Measurements from ENCODE around the gene AHCTF1. TPM values are rescaled to one million over a fixed set of nuclear protein-coding genes. Genes with fewer than 3 reads are reported as not detected.

Gene AHCTF1
- total and polyA plus RNA-seq, 9 of the 15 experiments (the other 6 are each of a cell fraction or from before 2014, with no cell fraction given) = 9.4 to 102 (median 47.6) TPM

GRCh38 chr1:246893191-246893939 is 38.4 kb downstream of the AHCTF1 start:
- in situ Hi-C loops (cut with MboI) = no loop called here
- CTCF ChIA-PET (ENCODE audit: low intra/inter-chr PET ratio) = no interaction called here
- H4K20me1 ChIP-seq (replicated peaks; ENCODE audit: control insufficient read depth, insufficient read depth, low read length) = no peaks in the 10 kb centered on the region
- no peak overlapping the region for H3K4me3 ChIP-seq
- ATAC-seq = no peak
- intact Hi-C loops (cut with micrococcal nuclease) = no loop called here
- H3K36me3 ChIP-seq (ENCODE audit: control insufficient read depth, insufficient read depth, low read length) = peaks cover 97% of the 10 kb centered on the region
- H3K9me3 ChIP-seq (replicated peaks; ENCODE audit: control insufficient read depth, insufficient read depth, low read depth, low read length) = no peaks in the 10 kb centered on the region
- H3K9me1 ChIP-seq (ENCODE audit: control insufficient read depth, insufficient read depth, low read length) = no peaks in the 10 kb centered on the region
- peaks cover 5% of the 10 kb centered on the region; the same call in 2 of the 3 replicates for H3K79me2 ChIP-seq (ENCODE audit: control insufficient read depth, insufficient read depth, low read length)
- DNase-seq (ENCODE audit: extremely low read depth in 1 of 4, low spot score in 3 of 4) = no peak
- H3K4me2 ChIP-seq (ENCODE audit: insufficient read depth, low read length) = no peak overlapping the region
- H2AFZ ChIP-seq (ENCODE audit: low read depth, low read length) = no peak overlapping the region
- no peak overlapping the region for H3K9ac ChIP-seq (ENCODE audit: insufficient read depth in 1 of 2, low read depth in 2 of 2, low read length in 2 of 2)
- WGBS (ENCODE audit: insufficient coverage, low coverage, missing lambda C conversion rate) = 92% methylated on average over 5 of the region's 5 CpGs
- H3K27ac ChIP-seq (ENCODE audit: extremely low read depth, low read depth, low read length) = no peak overlapping the region
- no peak for TF ChIP-seq HBP1 (CRISPR knock-in tag; IDR thresholded peaks at IDR 0.05)
- no peak for TF ChIP-seq ZNF133 (CRISPR knock-in tag; IDR thresholded peaks at IDR 0.05)
- no peak for TF ChIP-seq YY1 (IDR thresholded peaks at IDR 0.05; ENCODE audit: borderline replicate concordance in 1 of 3, control insufficient read depth in 1 of 3, extremely low read depth in 1 of 3, insufficient read depth in 3 of 3, insufficient read length in 1 of 3, insufficient replicate concordance in 2 of 3, low read depth in 1 of 3, low read length in 2 of 3)
- TF ChIP-seq CEBPB (tag; IDR thresholded peaks at IDR 0.05) = no peak
- TF ChIP-seq THRAP3 (IDR thresholded peaks at IDR 0.05; ENCODE audit: borderline replicate concordance) = no peak
- no peak for TF ChIP-seq RBM22 (IDR thresholded peaks at IDR 0.05; ENCODE audit: low read depth, low read length, poor library complexity, severe bottlenecking)
- TF ChIP-seq PHB2 (IDR thresholded peaks at IDR 0.05; ENCODE audit: low read depth) = no peak
- no peak for TF ChIP-seq CSDE1 (IDR thresholded peaks at IDR 0.05)
- no peak for TF ChIP-seq MNT (conservative IDR thresholded peaks at IDR 0.05)
- no peak for TF ChIP-seq ZNF184 (CRISPR knock-in tag; IDR thresholded peaks at IDR 0.05)
- TF ChIP-seq KLF13 (tag; IDR thresholded peaks at IDR 0.05; ENCODE audit: borderline replicate concordance, low read depth) = no peak
- no peak for TF ChIP-seq TCF15 (CRISPR knock-in tag; IDR thresholded peaks at IDR 0.05)
- TF ChIP-seq JUN (IDR thresholded peaks at IDR 0.05; ENCODE audit: borderline replicate concordance, low read depth, low read length) = no peak
- TF ChIP-seq JUN (CRISPR knock-in tag; IDR thresholded peaks at IDR 0.05; ENCODE audit: borderline replicate concordance) = no peak
- no peak for TF ChIP-seq EGR1 (conservative IDR thresholded peaks at IDR 0.05)
- FAIRE-seq = no peak
- H3K4me1 ChIP-seq (replicated peaks in 1 of 2; ENCODE audit: control insufficient read depth in 2 of 2, insufficient read depth in 2 of 2, low read length in 2 of 2) = no peaks in the 10 kb centered on the region
- POLR2A ChIA-PET = interaction anchor here (0.9 to 1.0 kb wide), 2 partner anchors 23 to 26 kb away, joined by 3 read pairs; no protein-coding TSS in a partner anchor
- H3K27me3 ChIP-seq (ENCODE audit: control insufficient read depth in 2 of 2, insufficient read depth in 2 of 2, low read length in 2 of 2) = no peaks in the 10 kb centered on the region
- BruUV-seq (replicated peaks) = no TSS peak

All from K562 (cell line).